Cardiac septum (tissue), 1 donor: ENCODE results near the gene ADAMTS14. TPM values are rescaled to one million over a fixed set of nuclear protein-coding genes. Genes with fewer than 3 reads are reported as not detected.

Experiments used
- DNase-seq: peaks from one replicate; pipeline ENCODE4 v3.0.0-alpha.2; 2020; ENCODE audit warnings: low spot score
- intact Hi-C: fragments of 100-400 bp; cut with DNase I; formaldehyde crosslinking; loops from one replicate; pipeline ENCODE4 v1.14.0; 2022
- total RNA-seq: library from RNA; stranded (reverse); fragmentation: NEBNext Ultra II Directional; extraction: Animal tissue kit (Norgen Biotek cat#: 25700); gene quantifications from one replicate; pipeline ENCODE4 v1.2.1, GENCODE V29; 2021
- donor health status: DM: no; HTN: no; CAD: no.

Gene ADAMTS14
- total RNA-seq, 1 donor from 2014 or later = 0.81 TPM

- intact Hi-C loops = no loop called here
- no peak for DNase-seq
Measured at GRCh38 chr10:70684839-70685454, 12.6 kb downstream of the ADAMTS14 start.

DNA sequence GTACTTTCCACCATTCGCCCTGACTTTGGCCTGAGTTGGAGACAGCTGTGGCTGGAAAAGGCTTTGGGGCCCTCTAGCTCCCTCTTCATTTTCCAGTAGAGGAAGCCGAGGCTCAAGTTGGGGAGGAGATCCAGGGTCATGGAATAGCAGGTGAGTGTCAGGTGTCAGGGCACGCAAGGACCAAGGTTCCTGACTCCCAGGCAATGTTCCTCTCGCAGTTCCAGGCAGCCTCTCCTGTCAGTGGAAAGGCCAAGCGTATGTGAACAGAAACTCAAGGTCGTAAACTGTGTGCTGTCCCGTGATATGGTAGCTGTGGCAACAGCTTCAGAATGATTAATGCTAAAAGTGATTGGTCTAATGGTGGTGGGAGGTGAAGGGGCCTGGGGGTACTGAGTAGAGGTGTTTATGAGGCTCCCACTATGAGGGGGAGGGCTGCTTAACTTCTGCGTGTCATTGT is 13.2 kb downstream of the ADAMTS14 start:
- intact Hi-C loops = no loop called here
- DNase-seq = no peak

DNA sequence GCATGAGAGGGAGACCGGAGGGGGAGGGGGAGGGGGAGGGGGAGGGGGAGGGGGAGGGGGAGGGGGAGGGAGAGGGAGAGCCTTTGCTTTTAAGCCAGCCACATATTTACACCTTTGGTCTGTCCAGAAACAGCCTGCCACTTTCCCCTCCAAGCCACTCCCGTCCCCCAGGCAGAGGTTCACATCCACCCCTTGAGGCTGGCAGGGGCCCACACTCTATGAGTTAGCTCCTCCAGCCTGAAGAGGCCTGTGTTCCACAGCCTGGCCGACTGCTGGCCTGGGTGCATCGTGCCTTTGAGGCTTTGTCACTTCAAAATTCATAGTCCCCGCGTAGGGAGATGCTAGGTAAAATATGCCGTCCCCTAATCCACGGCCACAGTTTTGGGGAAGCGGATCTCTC is 16.5 kb downstream of the ADAMTS14 start:
- DNase-seq = no peak
- intact Hi-C loops = no loop called here

DNA sequence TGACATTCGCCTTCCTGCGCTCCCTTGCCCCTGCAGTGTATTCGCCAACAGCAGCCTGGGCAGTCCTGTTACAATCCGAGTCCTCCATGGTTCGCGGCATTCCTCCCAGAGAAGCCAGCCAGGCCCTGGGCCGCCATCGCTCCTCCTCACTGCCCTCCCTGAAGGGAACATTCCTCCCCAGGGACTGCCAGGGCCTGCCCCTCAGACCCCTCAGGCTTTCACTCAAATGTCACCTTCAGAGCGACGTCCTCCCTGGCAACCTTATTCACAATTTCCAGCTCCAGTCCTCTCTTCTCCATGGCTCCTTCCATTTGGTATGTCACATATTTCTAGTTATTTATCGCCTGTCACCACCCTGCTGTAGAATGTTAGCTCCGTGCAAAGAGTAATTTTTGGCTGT is 17.4 kb downstream of the ADAMTS14 start:
- no peak for DNase-seq
- intact Hi-C loops = no loop called here

DNA sequence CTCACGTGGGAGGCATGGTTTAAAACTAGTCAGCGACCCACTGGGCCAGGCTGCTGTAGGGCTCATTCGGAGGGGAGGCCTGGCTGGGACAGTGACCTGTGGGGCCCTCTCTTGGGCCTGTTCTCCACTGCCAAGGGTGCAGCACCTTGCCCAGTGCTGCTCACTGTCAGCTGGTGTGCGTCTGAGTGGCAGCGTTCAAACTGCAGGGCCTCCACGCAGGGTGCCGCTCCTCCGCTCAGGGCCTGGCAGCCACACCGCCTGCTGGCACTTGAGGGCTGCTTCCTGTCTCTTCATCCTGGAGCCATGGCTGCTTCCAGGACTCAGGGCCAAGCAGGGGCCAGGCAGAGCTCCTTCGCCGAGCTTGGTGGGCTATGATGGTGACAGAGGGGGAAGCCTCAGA is 18.3 kb downstream of the ADAMTS14 start:
- intact Hi-C loops = no loop called here

DNA sequence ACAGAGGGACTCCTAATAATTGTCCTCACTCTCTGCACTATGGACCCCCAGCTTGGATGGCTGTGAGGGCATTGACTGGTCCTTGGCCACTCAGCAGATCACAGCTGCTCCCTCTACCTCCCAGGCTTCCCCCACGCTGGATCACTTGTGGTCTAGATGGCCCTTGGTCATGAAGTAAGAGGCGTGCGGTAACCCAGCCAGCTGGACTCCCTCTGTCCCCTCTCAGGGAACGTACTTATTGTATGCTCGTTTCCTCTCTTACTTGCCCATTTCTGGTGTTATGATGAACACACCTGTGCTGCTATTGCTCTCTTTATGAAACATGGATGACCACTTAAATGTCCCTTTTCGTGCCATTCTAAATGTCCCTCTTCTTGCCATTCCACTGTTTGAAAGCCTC is 19.3 kb downstream of the ADAMTS14 start:
- no peak for DNase-seq
- intact Hi-C loops = no loop called here

More for the DNA sequence above, 18.3 kb downstream of the ADAMTS14 start:
- DNase-seq = no peak

- intact Hi-C loops = no loop called here
- DNase-seq = no peak
Measured at GRCh38 chr10:70692043-70692603, 19.8 kb downstream of the ADAMTS14 start.

DNA sequence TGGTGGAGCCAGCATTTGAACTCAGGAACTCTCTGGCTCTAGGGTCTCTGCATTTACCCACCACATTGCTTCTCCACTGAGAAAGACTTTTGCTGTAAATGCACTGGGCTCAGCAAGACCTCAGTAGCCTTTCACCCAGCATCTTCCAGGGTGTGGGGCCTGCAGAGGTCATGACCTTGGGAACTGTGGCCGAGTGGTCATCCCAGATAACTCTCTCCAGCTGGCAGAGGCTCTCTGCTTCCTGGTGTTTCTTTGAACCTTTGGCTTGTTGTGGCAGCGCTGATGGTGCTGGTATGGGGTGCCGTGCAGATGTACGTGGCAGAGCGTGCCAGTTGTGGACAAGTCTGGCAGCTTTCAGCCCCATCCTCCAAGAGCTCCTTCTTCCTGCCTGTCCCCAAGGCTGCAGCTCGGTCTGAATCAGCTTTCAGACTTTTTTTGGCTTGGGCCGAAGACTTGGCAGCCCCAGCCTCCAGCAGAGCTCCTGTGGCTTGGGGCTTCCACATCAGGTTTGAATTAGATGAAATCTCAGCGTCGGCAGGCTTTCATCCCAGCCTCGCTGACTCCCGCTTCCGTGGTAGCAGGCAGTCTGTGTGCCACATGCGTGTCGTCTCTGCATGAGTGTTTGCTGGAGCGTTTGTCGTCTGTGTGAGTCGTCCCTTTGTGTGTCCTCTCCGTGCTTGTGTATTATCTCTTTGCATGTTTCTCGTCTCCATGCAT is 21.5 kb downstream of the ADAMTS14 start:
- no peak for DNase-seq
- intact Hi-C loops = no loop called here

- intact Hi-C loops = no loop called here
Measured at GRCh38 chr10:70694418-70695141, 22.3 kb downstream of the ADAMTS14 start.

DNA sequence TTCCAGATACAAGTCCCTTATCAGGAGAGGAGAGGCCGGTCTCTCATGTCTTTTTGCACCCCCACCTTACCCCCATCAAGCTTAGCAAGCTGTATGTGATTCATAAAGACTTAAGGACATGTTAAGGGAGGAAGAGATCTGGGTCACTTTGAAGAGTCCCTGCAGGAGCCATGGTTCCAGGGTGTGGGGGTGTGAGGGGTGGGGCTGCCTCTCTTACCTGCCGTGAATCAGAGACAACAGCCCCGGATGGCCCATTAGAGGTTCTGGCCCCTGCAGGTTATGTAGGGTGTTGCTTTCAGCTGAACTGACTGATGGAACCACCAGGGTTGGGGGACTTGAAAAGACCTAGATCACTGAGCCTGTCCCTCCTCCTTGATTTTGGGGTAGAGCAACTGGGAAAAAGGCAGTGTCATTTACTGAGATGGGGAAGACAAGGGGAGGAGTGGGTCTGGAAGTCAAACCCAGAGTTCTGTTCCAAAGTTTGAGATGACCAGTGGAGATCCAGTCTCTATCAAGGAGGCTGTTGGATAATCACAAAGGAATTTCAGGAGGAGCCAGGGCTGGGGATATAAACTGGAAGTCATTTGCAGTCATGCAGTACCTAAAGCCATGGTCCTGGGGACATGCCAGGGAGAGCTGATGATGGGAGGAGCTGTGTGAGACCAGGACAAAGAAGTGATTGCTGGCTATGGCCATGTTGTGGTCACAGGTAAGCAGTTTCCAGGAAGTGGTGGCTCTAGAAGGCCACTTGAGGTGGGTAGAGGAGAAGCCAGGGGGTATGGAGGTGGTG is 23.1 kb downstream of the ADAMTS14 start:
- no peak for DNase-seq
- intact Hi-C loops = no loop called here

More at GRCh38 chr10:70694418-70695141, 22.3 kb downstream of the ADAMTS14 start:
- no peak for DNase-seq

- DNase-seq = no peak
- intact Hi-C loops = no loop called here
Measured at GRCh38 chr10:70698211-70698610, 25.9 kb downstream of the ADAMTS14 start.

GRCh38 chr10:70699063-70699658 is 26.9 kb downstream of the ADAMTS14 start:
- intact Hi-C loops = no loop called here
- no peak for DNase-seq

GRCh38 chr10:70699659-70700174 is 27.4 kb downstream of the ADAMTS14 start:
- DNase-seq = no peak
- intact Hi-C loops = no loop called here

DNA sequence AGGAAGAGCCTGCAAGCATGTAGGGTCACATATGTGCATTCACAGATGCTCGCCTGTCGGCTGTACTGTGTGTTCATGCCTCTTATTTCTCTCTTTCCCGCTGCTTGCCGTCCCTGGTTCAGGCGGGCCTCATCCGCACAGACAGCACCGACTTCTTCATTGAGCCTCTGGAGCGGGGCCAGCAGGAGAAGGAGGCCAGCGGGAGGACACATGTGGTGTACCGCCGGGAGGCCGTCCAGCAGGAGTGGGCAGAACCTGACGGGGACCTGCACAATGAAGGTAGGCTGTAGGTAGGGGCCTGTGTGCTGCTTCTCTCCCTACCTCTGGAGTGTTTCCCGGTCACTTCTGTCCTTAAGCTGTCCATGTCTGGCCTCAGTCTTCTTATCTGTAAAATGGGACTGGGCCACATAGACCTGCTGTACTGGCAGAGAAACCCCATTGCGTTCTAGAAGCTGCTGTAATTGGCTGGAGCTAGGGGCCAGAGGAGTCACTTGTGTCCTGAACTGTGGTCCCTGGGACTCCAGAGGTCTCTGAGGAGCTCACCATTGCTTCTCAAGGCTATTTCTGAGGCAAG is 30.0 kb downstream of the ADAMTS14 start:
- DNase-seq = no peak
- intact Hi-C loops = no loop called here

DNA sequence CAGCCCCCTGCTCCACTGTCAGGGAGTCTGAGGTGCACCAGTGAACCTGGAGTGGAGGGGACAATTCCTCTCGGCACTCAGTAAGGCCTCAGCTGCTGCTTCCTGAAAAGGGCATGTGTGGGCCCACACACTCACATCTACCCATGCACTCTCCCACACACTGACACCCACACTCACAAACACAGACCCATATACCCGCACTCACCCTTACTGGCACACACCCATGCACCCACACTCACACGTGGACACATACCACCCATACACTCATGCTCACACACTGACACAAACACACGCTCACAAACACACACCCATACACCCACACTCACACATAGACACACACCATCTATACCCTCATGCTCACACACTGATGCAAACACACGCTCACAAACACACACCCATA is 31.9 kb downstream of the ADAMTS14 start:
- DNase-seq = no peak
- intact Hi-C loops = no loop called here

DNA sequence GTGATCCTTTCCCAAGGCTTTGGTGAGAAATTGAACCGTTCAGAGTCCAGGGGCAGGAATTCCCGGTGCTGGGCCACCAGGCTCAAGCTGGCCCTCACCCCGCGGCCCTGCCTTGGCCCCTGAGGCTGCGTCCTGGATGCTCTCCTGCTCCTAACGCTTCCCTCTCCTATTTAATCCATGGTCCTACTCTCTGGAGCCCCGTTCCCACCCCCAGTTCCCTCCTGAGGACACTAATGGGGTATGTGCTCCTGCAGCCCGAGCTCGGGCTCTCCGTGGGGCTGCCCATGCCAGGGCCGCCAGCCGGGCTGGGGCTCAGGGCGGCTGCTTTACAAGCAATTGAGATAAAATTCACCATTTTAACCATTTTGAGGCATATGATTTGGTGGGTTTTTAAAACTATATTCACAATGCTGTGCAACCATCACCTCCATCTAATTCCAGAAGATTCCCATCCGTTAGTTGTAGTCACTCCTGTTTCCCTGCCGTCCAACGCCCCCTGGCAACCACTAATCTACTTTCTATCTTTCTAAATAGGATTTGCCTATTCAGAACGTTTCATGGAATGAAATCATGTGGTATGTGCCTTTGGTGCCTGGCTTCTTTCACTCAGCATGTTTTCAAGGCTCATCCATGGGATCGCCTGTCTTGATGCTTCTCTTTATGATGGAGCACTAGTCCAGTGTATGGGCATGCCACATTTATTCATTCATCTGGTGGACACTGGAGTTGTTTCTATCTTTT is 33.0 kb downstream of the ADAMTS14 start:
- no peak for DNase-seq
- intact Hi-C loops = no loop called here

- intact Hi-C loops = no loop called here
- DNase-seq = no peak
Measured at GRCh38 chr10:70711177-70711576, 38.9 kb downstream of the ADAMTS14 start.

DNA sequence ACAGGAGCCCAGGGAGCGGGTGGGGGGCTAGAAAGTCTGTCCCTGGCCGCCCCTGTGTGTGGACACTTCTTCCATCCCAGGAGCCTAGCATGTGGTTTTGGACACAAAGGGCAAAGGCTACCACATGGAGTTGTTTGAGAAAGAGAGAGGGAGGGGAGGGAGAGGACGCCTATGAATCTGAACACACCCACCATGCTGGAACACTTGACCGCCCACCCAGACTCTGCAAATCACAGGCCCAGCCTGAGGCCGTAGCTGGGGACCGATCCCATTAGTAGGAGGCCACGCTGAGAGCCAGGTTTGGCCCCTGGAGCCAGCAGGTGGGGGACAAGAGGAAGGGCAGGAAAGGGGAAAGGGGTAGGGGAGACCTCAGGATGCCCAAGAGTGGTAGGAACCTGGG is 39.6 kb downstream of the ADAMTS14 start:
- DNase-seq = no peak
- intact Hi-C loops = no loop called here
